Middle frontal gyrus (tissue), 1 donor: ENCODE measurements around the gene SBNO1.
"Not testable (repeated sequence)": the region's sequence is repeated elsewhere in the genome, so short reads cannot be mapped to it uniquely, and the experiment has no call there.

Source experiments
- DNase-seq: peaks from one replicate; pipeline ENCODE4 v3.0.0-alpha.2; 2015; ENCODE audit warnings: low spot score; ENCODE audit errors: extremely low spot score

The SBNO1 gene

DNA sequence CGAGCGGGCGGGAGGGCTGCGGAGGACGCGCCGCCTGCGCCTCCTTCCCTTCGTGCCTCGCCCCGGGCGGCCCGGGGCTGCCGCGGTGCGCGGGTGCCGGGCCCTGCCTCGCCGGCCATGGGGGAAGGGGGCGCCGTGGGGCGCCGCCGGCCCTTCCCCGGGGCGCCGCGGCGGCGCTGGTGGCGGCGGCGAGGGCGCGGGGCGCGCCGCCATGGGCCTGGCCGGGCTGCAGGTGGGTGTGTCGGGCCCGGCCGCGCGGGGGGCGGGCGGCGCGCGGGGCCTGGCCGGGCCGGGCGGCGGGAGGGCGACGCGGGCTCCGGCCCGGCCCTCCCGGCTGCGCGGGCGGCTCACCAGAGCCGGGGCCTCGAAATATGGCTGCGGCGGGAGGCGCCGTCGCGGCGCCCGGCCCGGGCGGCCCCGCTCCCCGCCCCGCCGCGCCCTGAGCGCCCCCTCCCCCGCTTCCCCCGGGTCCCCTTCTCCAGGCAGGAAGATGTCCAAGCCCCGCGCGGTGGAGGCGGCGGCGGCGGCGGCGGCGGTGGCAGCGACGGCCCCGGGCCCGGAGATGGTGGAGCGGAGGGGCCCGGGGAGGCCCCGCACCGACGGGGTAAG is 24.4 kb upstream of the SBNO1 start:
- no peak for DNase-seq

GRCh38 chr12:123388177-123388950 is 23.7 kb upstream of the SBNO1 start:
- no peak for DNase-seq

DNA sequence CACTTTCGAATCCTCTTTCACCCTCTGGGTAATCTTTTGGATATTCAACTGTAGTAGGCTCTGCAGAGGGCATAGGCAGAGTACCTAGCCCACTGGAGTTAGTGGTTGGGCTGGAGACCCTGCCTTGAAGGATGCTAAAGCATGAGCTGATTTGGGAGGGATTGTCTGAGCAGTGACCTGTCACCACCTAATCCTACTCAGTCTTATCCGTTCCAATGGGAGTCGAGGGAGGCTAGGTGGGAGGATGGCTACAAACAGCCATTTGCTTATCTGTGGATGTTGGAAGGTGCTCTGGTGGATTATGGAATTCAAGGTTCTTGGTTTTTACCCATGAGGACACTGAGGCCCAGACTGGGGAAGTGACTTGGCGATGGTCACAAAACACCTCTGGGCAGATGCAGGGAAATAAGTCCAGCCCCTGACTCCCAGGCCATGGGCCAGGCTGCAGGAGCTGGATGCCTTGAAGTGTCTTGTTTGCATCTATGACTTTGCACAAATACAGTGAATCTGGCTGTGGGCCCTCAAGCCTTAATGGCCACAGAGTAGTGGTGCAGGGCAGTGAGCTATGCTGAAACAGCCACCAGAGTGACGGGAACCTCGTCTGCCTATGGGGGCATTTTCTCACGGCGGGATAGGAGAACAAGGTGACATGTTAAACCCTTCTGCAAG is 23.0 kb upstream of the SBNO1 start:
- no peak for DNase-seq

- DNase-seq, result not testable (repeated sequence)
Measured at GRCh38 chr12:123385536-123385935, 20.9 kb upstream of the SBNO1 start.

GRCh38 chr12:123384994-123385376 is 20.3 kb upstream of the SBNO1 start:
- no peak for DNase-seq

GRCh38 chr12:123384318-123384993 is 19.8 kb upstream of the SBNO1 start:
- DNase-seq, result no peak

GRCh38 chr12:123382684-123383083 is 18.0 kb upstream of the SBNO1 start:
- no peak for DNase-seq

DNA sequence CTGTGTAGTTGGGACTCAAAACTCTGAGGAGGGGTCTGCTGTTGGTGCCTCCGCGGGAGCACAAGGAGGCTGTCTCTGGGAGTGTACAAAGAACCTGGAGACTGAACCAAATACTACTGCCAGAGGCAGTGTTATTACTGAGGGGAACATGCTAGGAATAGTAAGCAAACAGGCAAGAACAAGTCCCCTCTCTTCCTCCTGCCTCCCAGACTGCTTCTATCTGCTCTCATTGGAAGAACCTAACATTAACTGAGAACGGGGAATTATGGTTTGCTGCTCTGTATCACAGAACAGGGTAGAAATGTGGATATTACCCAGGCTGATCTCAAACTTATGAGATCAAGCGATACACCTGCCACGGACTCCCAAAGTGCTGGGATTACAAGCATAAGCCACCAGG is 14.7 kb upstream of the SBNO1 start:
- DNase-seq, result no peak

- not testable (repeated sequence) for DNase-seq
Measured at GRCh38 chr12:123372415-123372814, 7.8 kb upstream of the SBNO1 start.

- DNase-seq, result not testable (repeated sequence)
Measured at GRCh38 chr12:123371667-123372368, 7.2 kb upstream of the SBNO1 start.

GRCh38 chr12:123369229-123369628 is 4.6 kb upstream of the SBNO1 start:
- DNase-seq, result no peak

DNA sequence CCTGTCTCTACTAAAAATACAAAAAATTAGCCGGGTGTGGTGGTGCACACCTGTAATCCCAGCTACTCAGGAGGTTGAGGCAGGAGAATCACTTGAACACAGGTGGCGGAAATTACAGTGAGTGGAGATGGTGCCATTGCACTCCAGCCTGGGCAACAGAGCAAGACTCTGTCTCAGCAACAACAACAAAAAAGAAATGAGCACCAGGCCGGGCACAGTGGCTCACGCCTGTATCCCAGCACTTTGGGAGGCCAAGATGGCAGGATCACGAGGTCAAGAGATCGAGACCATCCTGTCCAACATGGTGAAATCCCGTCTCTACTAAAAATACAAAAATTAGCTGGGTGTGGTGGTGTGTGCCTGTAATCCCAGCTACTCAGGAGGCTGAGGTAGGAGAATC is 3.8 kb upstream of the SBNO1 start:
- not testable (repeated sequence) for DNase-seq

DNA sequence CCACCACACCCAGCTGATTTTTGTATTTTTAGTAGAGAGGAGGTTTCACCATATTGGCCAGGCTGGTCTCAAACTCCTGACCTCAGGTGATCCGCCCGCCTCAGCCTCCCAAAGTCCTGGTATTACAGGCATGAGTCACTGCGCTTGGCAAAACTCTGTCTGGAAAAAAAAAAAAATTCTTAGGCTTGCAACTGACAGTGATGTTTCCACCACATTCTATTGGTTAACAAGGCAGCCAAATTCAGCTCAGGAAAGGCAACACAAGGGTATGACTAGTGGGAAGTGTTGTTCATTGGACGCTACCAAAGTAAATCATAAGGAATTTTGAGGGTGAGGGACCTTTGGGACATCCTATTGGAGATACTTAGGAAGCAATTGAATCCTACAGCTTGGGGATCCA is 2.9 kb upstream of the SBNO1 start:
- DNase-seq, result no peak

DNA sequence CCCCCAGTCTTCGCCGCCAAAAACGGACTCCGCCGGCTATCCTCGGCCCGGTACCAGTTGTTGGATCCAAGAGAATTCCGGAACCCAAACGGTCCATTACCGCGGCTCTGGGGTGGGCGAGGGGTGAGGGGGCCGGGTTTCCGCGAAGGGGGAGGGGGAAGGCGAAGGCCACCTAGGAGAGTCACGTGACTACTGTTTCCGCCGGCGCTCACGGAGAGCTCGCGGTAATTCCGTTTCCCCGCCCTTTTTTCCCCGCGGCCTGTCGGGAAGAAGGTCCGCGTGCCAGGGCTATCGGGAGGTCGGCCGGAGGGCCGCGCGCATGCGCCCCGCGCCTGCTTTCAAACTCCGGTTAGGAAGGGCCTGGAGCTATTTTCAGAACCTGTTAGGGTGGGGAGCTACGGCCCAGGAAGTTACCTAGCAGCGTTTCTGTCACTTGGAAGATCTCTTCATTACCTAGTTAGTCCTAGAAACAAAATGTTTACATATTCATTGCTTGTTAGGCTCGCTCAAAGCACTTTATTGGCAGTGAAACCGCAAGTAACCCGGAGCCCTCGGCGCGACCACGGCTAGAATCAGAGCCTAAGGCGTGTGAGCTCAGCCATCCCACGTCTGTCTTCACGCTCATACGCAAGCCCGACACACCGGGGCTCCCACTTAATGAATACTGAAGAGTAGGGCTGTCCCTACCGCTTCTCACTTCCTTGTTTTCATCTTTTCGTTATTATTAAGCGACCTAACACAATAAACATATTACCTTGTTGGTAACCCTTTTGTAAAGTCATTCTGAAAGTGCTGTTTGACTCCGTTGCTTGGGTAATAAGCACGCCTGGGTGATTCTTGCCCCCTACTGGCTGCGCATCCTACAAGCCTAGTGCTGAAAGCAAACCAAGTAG is 624 bp upstream of the SBNO1 start:
- DNase-seq, result peak; percentile 96

- no peak for DNase-seq
Measured at GRCh38 chr12:123363740-123364531, 711 bp downstream of the SBNO1 start.

GRCh38 chr12:123363390-123363739 is 1.3 kb downstream of the SBNO1 start:
- no peak for DNase-seq

GRCh38 chr12:123358035-123358434 is 6.6 kb downstream of the SBNO1 start:
- DNase-seq, result no peak

DNA sequence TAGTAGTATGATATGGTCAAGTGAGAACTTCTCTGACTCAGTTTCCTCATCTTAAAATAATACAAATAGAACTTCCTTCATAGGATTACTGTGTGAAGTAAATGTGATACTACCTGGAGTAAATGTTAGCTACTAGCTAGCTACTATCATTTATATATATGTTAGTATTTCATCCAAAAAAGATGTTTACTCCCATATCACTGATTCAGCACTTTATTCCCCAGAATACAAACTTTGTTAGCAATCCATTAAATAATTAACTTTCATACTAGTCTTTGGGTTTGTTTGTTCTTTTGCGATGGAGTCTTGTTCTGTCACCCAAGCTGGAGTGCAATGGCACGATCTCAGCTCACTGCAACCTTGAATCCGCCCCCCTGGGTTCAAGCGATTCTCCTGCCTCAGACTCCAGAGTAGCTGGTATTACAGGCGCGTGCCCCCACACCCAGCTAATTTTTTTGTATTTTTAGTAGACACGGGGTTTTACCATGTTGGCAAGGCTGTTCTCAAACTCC is 8.4 kb downstream of the SBNO1 start:
- no peak for DNase-seq

DNA sequence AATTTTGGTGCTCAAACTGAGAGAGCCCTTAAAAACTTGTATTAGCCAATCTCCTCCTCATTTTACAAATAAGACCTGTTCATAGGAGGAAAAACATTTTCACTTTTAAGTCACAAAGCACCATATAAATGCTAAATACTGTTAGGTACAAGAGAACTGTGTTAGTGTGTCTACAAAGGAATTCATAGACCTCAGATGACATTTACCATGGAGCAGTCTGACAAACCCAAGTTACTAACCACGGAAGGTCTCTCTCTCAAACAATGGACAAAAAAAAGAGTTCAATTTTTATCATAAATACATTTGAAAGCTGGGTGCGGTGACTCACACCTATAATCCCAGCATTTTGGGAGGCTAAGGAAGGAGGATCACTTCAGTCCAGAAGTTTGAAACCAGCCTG is 10.0 kb downstream of the SBNO1 start:
- no peak for DNase-seq
